Mammary epithelial cell (primary cell): ENCODE results near the gene DNM2.

Source experiments
- CTCF ChIP-seq, 2 donors: IDR thresholded peaks in 1 of 2; conservative IDR thresholded peaks in 1 of 2; 2 replicates each; pipeline ENCODE4 v1.5.1; 2011 to 2012; ENCODE audit warnings: inconsistent platforms in 2 of 2, low read length in 2 of 2, mild to moderate bottlenecking in 2 of 2, control low read depth in 1 of 2, low read depth in 1 of 2; ENCODE audit not compliant: insufficient read depth in 1 of 2; ENCODE audit errors: extremely low read depth in 1 of 2
- EZH2 ChIP-seq: IDR thresholded peaks from 2 replicates; pipeline ENCODE4 v1.6.1; 2012; ENCODE audit warnings: low read length, inconsistent platforms, borderline replicate concordance

GRCh38 chr19:10817291-10818038 is 99.6 kb downstream of the DNM2 start:
- no peak for TF ChIP-seq CTCF (conservative IDR thresholded peaks at IDR 0.05 in 1 of 2, IDR thresholded peaks at IDR 0.05 in 1 of 2; ENCODE audit: extremely low read depth in 1 of 2, insufficient read depth in 1 of 2, low read depth in 1 of 2, low read length in 2 of 2)
- TF ChIP-seq EZH2: no peak
